ENCODE data around the gene IRAK4.
"Not testable (repeated sequence)": the region's sequence is repeated elsewhere in the genome, so short reads cannot be mapped to it uniquely, and the experiment has no call there.

The IRAK4 gene

GRCh38 chr12:43758728-43759563, at the start of gene IRAK4, which contains the start of gene PUS7L:
Gene IRAK4, plus strand, starts transcription at chr12:43758951. Its CDS starts 9,161 bp downstream, at chr12:43768112.
Gene PUS7L, minus strand, starts transcription at chr12:43758790. Its CDS starts 3,545 bp downstream, at chr12:43755245.
- peak; percentile 88 to 91 for DNase-seq (ENCODE audit: low read depth in 2 of 2)

DNA sequence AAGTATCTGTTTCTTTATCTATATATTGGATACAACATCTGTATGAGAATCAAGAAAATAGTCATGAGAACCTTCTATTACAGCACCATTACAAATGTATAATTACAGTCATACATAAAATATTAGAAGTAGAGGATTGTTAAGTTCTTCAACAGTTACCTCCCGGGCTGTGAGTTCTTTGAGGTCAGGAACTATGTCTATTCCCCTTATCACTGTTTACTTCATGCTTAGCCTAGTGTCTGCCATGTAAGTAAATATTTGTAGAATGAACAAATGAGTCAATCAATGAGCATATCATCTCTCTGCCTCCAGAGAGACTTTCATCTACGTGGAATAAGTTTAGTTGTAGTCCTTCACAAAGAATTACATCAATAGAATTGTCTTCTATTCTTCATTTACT, 47.4 kb upstream of the IRAK4 start:
- DNase-seq (ENCODE audit: low read depth in 2 of 2): no peak

DNA sequence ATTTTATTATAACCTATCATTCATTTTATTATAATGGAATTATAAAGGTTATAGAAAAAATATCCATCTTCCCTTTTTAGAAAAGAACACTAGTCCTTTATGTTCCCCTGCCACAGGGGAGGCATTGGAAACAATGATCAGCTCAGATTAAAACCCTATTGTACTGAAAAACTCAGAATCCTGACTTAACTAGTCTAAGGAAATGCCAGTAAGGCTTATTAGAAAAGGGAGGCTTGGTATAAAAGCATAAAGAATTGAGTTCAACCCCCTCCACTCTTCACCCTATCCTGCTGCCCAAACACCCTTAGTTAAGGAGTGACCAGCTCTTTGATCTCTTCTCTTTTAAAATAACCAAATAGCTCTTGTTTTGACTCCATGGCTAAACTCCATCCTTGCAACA, 36.1 kb upstream of the IRAK4 start:
- DNase-seq (ENCODE audit: low read depth in 2 of 2): no peak

GRCh38 chr12:43723134-43723533, 35.6 kb upstream of the IRAK4 start:
- no peak for DNase-seq (ENCODE audit: low read depth in 2 of 2)

DNA sequence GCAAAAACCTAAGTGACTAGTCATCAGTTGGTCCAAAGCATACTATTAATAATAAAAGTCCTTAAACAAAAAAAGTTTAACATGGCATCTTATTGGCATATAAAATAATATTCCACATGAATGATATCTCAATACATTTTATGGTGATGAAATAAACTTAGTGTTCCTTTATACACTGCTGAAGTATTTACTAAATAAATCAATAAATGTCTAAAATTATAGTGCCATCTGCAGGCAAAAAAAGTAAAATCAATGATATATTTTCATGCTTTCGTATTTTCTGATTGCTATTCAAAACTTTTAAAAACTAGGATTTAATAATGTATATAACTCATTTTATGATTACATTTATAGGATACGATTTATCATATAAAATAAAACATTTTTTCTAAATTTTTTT, 30.6 kb upstream of the IRAK4 start:
- DNase-seq (ENCODE audit: low read depth in 2 of 2): no peak

GRCh38 chr12:43728698-43729097, 30.1 kb upstream of the IRAK4 start:
- DNase-seq (ENCODE audit: low read depth in 2 of 2): no peak

- DNase-seq (ENCODE audit: low read depth in 2 of 2): no peak
These were observed 28.5 kb upstream of the IRAK4 start for GRCh38 chr12:43730283-43730682.

DNA sequence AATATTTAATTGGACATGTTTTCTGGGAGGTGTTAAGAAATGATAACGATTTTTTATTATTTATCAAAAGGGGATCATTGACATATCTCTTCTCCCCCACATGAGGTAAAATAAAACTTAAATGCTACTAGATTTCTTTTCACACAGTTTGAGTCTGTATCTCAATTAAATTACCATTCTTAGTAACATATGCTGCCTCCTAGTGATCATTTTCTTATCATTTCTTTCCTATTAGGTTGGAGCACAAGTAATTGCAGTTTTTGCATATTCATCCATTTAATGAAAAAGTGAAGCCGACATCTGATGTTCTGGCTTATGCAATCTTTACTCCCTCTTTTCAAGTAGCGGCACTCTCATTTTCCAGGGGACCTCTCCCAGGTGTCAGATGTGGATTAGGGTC, 25.1 kb upstream of the IRAK4 start:
- DNase-seq (ENCODE audit: low read depth in 2 of 2): no peak

- DNase-seq (ENCODE audit: low read depth in 2 of 2): no peak
These were observed 21.8 kb upstream of the IRAK4 start for GRCh38 chr12:43736927-43737440.

DNA sequence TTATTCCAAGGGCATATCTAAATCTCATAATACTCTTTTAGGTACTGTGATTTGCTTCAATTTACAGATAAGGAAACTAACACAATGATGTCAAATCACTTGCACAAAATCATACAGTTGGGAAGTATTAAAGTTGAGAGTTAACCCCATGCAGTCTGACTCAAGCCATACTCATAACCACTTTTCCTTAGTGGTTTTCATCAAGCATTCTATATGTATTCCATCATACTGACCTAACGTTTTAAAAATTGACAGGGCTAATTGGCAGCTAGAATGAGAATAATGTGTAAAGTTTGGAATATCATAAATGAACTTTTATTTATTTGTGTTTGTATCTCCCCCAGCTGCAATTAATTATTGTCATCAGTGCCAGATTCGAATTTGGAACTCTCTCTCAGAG, 21.1 kb upstream of the IRAK4 start:
- DNase-seq (ENCODE audit: low read depth in 2 of 2): no peak

GRCh38 chr12:43740511-43741100, 18.1 kb upstream of the IRAK4 start:
- no peak for DNase-seq (ENCODE audit: low read depth in 2 of 2)

GRCh38 chr12:43742106-43742505, 16.6 kb upstream of the IRAK4 start:
- no peak for DNase-seq (ENCODE audit: low read depth in 2 of 2)

GRCh38 chr12:43744826-43745225, 13.9 kb upstream of the IRAK4 start:
- no peak for DNase-seq (ENCODE audit: low read depth in 2 of 2)

- DNase-seq (ENCODE audit: low read depth in 2 of 2): no peak
These were observed 9.7 kb upstream of the IRAK4 start for GRCh38 chr12:43749016-43749415.

DNA sequence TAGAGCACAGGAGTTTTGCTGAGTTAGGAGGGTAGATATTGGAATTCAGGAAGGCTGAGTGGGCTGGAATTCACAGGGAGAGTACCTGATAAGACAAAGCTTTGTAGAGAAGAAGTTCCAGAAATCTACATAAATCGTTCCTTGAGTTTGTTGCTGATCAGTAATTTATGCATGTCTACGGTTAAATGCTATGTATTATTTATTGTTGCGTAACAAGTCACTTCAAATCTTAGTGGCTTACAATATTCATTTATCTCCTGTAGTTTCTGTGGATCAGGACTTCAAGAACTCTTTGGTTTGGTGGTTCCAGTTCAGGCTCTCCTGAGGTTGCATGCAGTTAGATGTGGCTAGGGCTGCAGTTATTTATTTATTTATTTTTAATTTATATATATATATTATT, 7.9 kb upstream of the IRAK4 start:
- no peak for DNase-seq (ENCODE audit: low read depth in 2 of 2)

DNA sequence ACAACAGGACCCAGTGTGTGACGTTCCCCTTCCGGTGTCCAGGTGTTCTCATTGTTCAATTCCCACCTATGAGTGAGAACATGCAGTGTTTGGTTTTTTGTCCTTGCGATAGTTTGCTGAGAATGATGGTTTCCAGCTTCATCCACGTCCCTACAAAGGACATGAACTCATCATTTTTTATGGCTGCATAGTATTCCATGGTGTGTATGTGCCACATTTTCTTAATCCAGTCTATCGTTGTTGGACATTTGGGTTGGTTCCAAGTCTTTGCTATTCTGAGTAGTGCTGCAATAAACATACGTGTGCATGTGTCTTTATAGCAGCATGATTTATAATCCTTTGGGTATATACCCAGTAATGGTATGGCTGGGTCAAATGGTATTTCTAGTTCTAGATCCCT, 7.4 kb upstream of the IRAK4 start:
- not testable (repeated sequence) for DNase-seq (ENCODE audit: low read depth in 2 of 2)

- DNase-seq (ENCODE audit: low read depth in 2 of 2): no peak
These were observed 4.7 kb upstream of the IRAK4 start for GRCh38 chr12:43754015-43754414.

DNA sequence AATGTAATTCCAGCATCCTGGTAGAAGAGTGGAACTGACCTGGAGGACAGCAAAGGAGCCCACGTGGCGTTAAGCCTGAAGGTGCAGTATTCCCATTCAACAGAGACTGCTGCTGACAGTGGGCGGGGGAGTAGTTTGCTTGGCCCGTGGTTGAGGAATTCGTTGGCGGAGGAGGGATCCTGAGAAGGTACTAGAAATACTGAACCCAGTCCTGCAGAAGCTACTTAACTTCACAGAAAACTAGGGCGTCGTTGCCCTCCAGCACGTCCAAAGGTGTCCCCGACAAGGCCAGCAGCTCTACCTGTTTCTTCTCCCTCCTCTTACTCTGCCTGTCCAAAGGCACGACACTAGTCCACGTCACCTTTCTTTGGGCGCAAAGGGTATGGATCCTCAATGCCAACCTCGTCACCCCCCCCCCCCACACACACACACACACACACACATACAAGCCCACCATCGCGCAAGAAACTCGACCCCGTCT, 464 bp upstream of the IRAK4 start:
- no peak for DNase-seq (ENCODE audit: low read depth in 2 of 2)

GRCh38 chr12:43760396-43760795, 1.6 kb downstream of the IRAK4 start:
- DNase-seq (ENCODE audit: low read depth in 2 of 2): no peak

- no peak for DNase-seq (ENCODE audit: low read depth in 2 of 2)
These were observed 2.7 kb downstream of the IRAK4 start for GRCh38 chr12:43761500-43761899.

DNA sequence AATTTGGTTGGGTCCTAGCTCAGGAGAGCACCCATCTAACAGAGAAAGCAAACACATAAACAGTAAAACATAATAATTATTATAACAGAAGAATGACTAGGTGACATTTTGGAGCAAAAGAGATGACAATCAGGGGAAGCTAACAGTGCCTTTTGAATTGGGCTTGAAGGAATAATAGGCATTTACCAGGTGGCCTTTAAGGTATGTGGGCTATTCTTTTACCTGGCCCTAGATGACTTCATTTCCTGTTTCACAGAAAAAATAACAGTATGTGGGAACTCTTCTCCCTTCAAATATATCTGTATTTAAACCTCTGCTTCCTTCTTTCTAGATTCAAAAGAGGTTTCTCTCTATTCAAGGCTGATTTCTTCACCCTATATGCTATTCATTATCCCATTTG, 3.8 kb downstream of the IRAK4 start:
- no peak for DNase-seq (ENCODE audit: low read depth in 2 of 2)

- DNase-seq (ENCODE audit: low read depth in 2 of 2): no peak
These were observed 5.0 kb downstream of the IRAK4 start for GRCh38 chr12:43763769-43764168.

DNA sequence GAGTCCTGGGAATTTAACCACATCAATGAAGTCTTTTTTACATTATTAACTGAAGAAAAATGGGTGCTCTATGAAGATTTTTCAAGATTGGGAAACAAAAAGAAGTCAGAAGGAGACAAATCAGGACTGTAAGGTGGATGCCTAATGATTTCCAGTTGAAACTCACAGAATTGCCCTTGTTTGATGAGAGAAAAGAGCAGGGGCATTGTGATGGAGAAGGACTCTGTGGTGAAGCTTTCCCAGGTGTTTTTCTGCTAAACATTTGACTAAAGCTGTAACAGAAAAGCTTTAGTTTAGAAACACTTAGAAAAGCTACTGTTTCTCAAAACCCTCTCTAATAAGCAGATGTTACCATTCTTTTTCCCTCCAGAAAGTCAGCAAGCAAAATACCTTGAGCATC, 5.8 kb downstream of the IRAK4 start:
- no peak for DNase-seq (ENCODE audit: low read depth in 2 of 2)
